GM19193 (cell line): ENCODE results near the gene COX20.

ENCODE experiments used
- POLR2A ChIP-seq: IDR thresholded peaks from 4 replicates; pipeline ENCODE4 v1.6.1; 2011; ENCODE audit not compliant: insufficient read depth, insufficient read length; ENCODE audit errors: extremely low read depth

COX20 gene

GRCh38 chr1:244815600-244816099 is 19.8 kb upstream of the COX20 start:
- no peak for TF ChIP-seq POLR2A

GRCh38 chr1:244817415-244817894 is 18.0 kb upstream of the COX20 start:
- no peak for TF ChIP-seq POLR2A

GRCh38 chr1:244820131-244820530 is 15.3 kb upstream of the COX20 start:
- no peak for TF ChIP-seq POLR2A

DNA sequence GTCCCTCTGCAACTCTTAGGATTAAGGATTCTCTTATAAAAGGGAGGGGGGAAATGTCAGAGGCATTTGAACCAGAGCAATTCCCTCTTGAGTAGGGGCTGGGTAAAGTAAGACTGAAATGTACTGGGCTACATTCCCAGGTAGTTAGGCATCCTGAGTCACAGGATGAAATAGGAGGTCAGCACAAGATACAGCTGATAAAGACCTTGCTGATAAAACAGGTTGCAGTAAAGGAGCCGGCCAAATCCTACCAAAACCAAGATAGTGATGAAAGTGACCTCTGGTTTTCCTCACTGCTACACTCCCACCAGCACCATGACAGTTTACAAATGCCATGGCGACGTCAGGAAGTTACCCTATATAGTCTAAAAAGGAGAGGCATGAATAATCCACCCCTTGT is 14.3 kb upstream of the COX20 start:
- no peak for TF ChIP-seq POLR2A

DNA sequence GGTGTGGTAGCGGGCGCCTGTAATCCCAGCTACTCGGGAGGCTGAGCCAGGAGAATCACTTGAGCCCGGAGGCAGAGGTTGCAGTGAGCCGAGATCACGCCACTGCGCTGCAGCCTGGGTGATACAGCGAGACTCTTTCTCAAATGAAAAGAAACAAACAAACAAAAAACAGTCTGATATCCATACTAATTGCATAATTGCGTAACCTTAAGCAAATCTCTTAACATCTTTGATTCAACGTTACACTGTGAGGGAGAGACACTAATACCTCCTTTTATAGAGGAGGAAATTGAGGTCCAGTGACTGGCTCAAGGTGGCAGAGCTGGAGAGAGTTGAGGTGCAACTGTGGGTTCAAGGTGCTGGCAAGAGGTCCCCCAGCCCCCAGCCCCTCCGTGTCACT is 12.6 kb upstream of the COX20 start:
- TF ChIP-seq POLR2A: no peak

DNA sequence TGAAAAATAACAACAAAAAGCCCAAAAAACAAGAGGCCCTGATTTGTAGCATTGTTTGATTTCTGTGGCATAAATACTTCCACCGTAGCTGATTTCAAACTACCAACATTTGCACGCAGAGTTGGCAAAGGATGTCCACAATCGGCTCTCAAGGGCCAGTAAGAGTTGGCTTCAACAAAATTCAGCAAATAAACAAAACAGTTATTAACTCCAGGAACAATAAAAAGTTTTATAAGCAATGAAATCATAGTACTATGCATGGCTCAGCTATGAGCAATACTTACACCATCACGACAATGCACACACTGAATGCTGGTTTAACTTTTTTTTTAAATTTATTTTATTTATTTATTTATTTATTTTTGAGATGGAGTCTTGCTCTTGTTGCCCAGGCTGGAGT is 8.7 kb upstream of the COX20 start:
- TF ChIP-seq POLR2A: no peak

DNA sequence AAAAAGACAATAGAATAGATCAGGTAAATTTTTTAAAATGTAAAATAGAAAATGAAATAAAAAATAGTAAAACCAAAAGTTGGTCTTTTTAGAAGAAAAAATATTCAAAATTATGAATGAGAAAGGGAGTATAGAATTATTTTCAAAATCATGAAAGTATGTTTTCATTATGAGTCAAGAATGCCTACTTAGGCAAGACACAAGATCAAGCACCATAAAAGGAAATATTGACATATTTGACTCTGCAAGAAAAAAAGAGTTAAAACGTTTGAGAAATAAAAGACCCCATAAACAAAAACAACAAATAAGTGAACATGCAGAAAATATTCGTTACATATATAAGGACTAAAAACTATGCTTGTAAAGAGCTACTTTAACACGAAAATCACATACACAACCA is 4.8 kb upstream of the COX20 start:
- no peak for TF ChIP-seq POLR2A

DNA sequence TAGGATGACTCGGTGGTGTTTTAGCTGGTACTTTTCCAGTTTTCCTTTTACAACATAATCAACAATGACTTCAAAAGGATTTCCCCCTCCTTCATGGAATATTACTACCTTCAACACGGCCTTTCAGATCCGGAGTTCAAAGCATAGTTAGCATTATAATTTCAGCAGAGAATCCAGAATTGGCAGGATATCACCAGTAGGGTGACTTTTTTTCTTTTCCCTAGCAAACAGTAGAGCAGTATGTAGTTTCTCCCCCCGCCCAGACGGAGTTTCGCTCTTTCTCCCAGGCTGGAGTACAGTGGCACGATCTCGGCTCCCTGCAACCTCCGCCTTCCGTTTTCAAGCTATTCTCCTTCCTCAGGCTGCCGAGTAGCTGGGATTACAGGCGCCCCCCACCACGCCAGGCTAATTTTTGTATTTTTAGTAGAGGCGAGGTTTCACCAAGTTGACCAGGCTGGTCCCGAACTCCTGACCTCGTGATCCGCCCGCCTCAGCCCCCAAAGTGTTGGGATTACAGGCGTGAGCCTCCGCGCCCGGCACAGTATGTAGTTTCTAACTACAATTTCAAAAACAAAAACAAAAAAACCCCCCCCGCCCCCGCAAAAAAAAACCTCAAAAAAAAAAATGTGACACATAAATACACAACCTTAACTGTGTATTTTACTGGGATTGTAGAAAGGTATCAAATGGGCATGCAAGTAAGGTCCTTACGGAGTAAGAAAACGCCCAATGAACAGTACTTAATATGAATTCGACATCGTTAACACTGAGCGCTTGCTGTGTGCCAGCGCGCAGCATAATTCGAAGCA is 1.5 kb upstream of the COX20 start:
- TF ChIP-seq POLR2A: no peak

GRCh38 chr1:244834543-244835275 is 749 bp upstream of the COX20 start:
- peak; percentile 84 for TF ChIP-seq POLR2A

GRCh38 chr1:244836135-244836521 is 670 bp downstream of the COX20 start:
- TF ChIP-seq POLR2A: no peak

DNA sequence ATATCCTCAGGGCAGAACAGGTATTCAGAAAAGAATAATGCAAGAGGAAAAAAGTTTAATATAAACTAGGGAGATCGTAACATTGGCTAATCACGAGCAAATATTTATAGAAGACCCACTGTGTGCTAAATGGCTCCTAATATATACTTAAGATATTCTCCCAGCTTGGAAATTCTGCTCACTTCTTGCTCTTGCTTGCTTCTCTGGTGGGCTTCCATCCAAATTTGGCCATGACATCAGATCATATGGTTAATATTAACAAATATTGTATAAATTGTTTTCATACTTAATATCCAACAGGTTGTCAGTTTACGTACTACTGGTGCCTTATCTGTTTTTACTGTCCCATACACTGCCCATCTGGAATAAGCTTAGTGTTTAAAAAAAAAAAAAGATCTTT is 1.1 kb downstream of the COX20 start:
- no peak for TF ChIP-seq POLR2A

- TF ChIP-seq POLR2A: no peak
Measured at GRCh38 chr1:244837597-244838258, 2.3 kb downstream of the COX20 start.

GRCh38 chr1:244839656-244840055 is 4.2 kb downstream of the COX20 start:
- no peak for TF ChIP-seq POLR2A

DNA sequence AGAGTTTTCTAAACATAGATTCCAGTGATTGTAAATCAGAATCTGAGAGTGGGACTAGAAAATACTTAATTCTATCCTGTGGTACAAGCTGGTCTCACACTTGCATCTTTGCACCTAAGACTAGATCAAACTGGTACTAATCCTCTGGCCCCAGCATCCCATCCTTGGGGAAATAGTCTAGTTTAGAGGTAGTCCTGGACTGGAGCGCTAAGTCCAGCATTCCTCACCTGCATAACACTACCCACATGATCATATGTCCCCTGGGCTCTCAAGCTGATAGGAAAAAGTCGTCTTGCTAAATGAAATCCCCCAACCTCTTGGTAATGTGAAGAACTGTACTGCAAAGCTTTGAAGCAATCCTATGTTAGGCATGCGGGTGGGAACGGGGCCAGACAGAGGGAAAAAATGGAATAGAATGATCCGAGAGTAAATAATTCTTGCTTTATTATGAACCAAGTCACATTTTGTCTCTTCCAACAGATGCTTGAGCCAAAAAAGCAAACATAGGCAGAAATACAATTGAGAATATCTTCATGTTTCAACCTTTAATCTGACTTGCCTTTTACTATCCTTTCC is 4.8 kb downstream of the COX20 start:
- TF ChIP-seq POLR2A: no peak
